Head of caudate nucleus (tissue), 42 donors: ENCODE results near the gene CDK5R1.
A peak's percentile ranks its signal among the peaks of the same experiment; 100 is the strongest.
"Not testable (repeated sequence)": the region's sequence is repeated elsewhere in the genome, so short reads cannot be mapped to it uniquely, and the experiment has no call there.

Experiments
- DNase-seq, 42 donors: peaks; one replicate each; pipeline versions ENCODE4 v3.0.0 to v3.0.0-alpha.2; 2020 to 2021; ENCODE audit warnings: mixed read lengths in 7 of 42
- intact Hi-C: fragments of 100-400 bp; cut with DNase I; formaldehyde crosslinking; loops from one replicate; pipeline ENCODE4 v1.15.0; 2022

Gene CDK5R1

GRCh38 chr17:32486701-32487472 is at the start of gene CDK5R1:
TSS of gene CDK5R1 (plus strand) at chr17:32486993. CDS start at chr17:32487621, 628 bp downstream.
- DNase-seq: peak in 38 of 42 donors; percentile 46 to 86 (median 74)
- intact Hi-C loops: loop anchor here (2.0 to 10.0 kb wide), 3 partner anchors 140 to 390 kb away; partner anchors contain the start of gene MYO1D

GRCh38 chr17:32440722-32441121 is 46.1 kb upstream of the CDK5R1 start:
- intact Hi-C loops: loop anchor here (10.0 kb wide), 2 partner anchors 86 to 186 kb away; partner anchors contain the start of gene ZNF207
- DNase-seq: no peak

- intact Hi-C loops: loop anchor here (10.0 kb wide), 2 partner anchors 87 to 187 kb away; partner anchors contain the start of gene ZNF207
- no peak for DNase-seq
These were observed 44.9 kb upstream of the CDK5R1 start for GRCh38 chr17:32441886-32442285.

DNA sequence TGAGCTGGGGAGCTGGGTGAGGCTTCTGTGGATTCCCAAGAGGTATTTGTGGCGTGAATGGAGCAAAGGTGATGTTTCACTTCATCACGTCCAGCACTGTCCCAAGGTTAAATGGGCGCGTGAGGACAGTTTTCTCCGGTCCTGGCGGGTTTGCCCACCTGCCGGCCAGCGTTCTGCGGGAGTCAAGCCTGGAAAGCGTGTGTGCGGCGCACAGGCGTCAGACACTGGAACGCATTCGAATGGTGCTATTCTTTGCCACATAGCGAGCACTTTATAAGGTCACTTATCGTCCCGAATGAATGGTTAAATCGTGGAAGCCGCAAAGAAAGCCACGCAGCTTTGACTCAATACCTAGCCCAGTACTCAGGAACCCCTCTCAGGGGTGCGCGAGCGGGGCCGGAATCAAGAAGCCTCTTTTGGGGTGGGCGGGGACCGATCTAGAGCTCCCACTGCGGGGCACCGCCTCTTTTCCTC is 42.9 kb upstream of the CDK5R1 start:
- intact Hi-C loops: loop anchor here (10.0 kb wide), 2 partner anchors 89 to 189 kb away; partner anchors contain the start of gene ZNF207
- peak in 4 of 42 donors; percentile 3 to 15 (median 10) for DNase-seq

DNA sequence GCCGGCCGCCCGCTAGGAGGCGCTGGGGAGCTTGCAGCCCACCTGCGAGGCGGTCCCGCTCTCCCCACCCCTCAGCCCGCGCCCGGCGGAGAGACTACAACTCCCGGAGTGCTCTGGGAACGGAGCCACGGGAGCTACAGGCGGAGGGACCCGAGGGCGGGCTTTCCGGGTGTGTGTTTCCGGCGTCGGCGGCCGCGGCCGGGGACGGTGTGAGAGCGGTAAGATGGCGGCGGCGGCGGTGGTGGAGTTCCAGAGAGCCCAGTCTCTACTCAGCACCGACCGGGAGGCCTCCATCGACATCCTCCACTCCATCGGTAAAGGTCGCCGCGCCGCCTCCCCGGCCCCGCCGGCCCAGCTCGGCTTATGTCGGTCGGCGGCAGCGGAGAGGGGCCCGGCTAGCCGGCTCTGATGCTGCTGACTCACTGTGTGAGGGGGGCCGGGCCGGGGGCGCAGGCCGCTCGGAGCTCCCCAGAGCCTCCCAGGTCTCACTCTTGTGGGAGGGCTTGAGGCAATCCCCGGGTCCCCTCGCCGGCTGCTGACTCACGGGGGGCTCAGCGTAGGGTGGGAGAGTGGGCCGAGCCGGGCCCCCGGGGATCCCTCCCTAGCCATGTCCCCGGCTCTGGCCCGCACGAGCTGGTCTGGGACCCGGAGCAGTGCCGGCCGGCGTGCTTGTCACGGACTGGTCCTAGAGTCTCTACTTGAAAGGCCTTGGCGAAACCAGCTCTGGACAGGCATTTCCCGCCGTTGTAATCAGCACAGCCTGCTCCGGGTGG is 42.3 kb upstream of the CDK5R1 start, which contains the start of gene PSMD11:
Gene PSMD11 (plus strand): TSS at position 210 of the 773 bp plus-strand sequence. CDS start 14 bp downstream, at position 224.
- intact Hi-C loops: loop anchor here (10.0 kb wide), 2 partner anchors 90 to 190 kb away; partner anchors contain the start of gene ZNF207
- DNase-seq: peak; percentile 93 to 99 (median 98)

- intact Hi-C loops: loop anchor here (10.0 kb wide), 2 partner anchors 90 to 190 kb away; partner anchors contain the start of gene ZNF207
- peak in 29 of 42 donors; percentile 13 to 71 (median 43) for DNase-seq
These were observed 41.7 kb upstream of the CDK5R1 start for GRCh38 chr17:32445074-32445415.

DNA sequence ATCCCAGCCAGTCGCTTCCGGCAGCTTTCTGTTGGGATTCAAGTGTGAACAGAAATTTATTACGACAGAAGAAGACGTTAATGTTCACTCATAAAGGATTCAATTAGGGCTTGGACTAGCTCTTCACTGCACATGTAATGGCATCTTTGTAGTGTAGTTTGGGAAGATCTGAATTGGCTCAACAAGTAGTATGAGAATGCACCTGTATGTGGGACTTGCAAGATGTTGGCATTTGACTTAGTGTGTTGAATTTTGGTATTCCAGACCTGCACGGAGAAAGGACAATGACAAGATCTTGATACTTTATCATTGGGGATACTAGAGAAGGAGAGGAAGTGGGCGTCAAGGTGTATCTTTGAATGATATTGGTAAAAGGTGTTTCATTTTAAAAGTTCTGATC is 41.3 kb upstream of the CDK5R1 start:
- intact Hi-C loops: loop anchor here (10.0 kb wide), 2 partner anchors 91 to 191 kb away; partner anchors contain the start of gene ZNF207
- DNase-seq: no peak

- intact Hi-C loops: loop anchor here (10.0 kb wide), 2 partner anchors 91 to 191 kb away; partner anchors contain the start of gene ZNF207
- no peak for DNase-seq
These were observed 40.8 kb upstream of the CDK5R1 start for GRCh38 chr17:32445971-32446370.

- intact Hi-C loops: loop anchor here (10.0 kb wide), 2 partner anchors 92 to 192 kb away; partner anchors contain the start of gene ZNF207
- no peak for DNase-seq
These were observed 39.8 kb upstream of the CDK5R1 start for GRCh38 chr17:32446949-32447348.

- intact Hi-C loops: loop anchor here (10.0 kb wide), 2 partner anchors 95 to 195 kb away; partner anchors contain the start of gene ZNF207
- DNase-seq: no peak
These were observed 36.8 kb upstream of the CDK5R1 start for GRCh38 chr17:32449963-32450362.

GRCh38 chr17:32450379-32450778 is 36.4 kb upstream of the CDK5R1 start:
- DNase-seq, intact Hi-C loops: not testable (repeated sequence)

- DNase-seq: no peak
These were observed 34.9 kb upstream of the CDK5R1 start for GRCh38 chr17:32451879-32452278.

GRCh38 chr17:32452281-32452680 is 34.5 kb upstream of the CDK5R1 start:
- no peak for DNase-seq
- intact Hi-C loops: no loop called here

More at GRCh38 chr17:32451879-32452278, 34.9 kb upstream of the CDK5R1 start:
- intact Hi-C loops: no loop called here

- intact Hi-C loops: no loop called here
- no peak for DNase-seq
These were observed 33.4 kb upstream of the CDK5R1 start for GRCh38 chr17:32453370-32453769.

DNA sequence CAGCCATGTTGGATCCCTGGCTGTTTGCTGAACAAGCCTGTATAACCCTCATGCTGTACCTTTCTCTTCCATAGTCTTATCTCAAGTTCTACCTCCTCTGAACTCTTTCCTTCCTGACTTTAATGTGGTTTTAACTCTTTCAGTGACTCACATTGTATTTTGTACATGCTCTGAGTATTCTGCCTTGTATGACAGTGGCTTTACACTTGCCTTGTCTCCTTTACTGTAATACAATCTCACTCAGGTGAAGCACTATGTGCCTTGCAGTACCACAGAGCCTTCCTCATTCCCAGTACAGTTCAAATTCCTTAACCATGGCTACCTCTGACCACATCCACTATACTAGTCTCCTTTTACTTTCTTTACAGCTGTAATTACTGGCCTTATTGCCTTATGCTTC is 28.4 kb upstream of the CDK5R1 start:
- intact Hi-C loops: no loop called here
- no peak for DNase-seq

DNA sequence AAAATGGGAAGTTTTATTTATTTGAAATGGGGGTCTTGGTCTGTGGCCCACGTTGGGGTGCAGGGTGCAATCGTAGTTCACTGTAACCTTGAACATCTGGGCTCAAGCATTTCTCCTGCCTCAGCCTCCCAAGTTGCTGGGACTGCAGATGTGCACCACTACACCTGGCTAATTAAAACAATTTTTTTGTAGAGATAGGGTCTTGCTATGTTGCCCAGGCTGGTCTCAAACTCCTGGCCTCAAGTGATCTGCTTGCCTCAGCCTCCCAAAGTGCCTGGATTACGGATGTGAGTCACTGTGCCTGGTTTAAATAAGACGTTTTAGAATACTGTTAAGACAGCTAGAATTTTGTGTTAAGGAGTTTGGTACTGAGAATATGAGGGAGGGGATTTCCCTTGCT is 26.7 kb upstream of the CDK5R1 start:
- intact Hi-C loops: no loop called here
- DNase-seq: no peak

DNA sequence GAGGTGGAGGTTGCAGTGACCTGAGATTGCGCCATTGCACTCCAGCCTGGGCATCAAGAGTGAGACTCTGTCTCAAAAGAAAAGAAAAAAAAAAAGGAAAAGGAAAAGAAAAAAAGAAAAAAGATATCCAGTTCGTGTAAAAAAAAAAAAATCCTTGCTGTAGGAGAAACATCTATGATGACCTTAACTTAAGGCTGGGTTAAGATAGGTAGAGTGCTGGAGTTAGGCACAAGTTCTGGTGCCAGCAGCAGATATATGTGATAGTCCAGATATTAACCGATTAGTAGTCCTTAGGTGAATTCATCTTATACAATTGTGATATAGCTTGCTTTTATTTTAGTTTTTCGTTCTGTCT is 25.3 kb upstream of the CDK5R1 start:
- DNase-seq: no peak
- intact Hi-C loops: no loop called here

DNA sequence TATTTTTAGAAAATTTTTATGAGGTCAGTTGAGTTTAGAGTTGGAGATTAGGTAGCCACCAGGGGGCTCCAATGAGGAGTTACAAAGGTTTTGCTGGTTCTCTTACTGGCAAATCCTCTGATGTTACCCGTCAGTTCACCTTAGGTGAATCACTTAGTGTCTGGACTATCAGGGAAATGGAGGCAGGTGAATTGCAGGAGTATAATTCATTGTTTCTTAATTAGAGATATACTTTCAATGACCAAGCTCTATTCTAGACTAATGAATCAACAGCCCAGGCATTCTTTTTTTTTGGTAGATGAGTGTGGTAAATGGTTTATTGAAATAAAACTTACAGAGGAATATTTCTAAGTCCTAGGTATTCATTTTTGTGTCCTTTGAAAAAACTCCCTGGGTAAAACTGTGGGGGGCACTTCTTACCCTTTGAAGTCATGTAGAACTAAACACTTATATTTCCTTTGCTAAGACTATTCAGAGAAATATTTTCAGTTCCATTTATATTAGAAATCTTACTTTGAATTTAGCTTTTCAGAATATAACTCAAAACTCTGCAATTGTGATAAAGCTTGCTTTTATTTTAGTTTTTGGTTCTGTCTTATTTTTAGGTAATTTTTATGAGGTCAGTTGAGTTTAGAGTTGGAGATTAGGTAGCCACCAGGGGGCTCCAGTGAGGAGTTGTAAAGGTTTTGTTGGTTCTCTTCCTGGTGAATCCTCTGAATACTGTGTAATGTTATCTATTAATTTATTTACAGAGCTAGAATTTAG is 24.8 kb upstream of the CDK5R1 start:
- intact Hi-C loops: no loop called here

DNA sequence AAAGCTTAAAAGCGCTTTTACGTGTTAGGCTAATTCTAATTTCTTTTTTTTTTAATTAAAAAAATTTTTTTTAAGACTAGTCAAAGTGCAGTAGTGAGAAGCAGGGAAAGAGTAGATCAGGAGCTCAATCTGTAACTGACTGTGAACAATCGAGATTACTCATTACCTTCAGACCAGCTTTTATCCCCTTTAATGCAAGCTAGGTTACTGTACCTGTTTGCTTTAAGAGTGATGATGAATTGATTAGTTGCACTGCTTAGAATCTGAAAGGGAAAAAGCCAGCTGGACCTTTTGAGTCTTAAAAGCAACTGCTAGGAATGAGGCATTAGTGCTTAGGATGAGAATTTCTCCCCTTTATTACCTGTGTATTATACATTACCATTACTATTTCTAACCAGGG is 23.5 kb upstream of the CDK5R1 start:
- no peak for DNase-seq
- intact Hi-C loops: no loop called here

More for the DNA sequence above, 24.8 kb upstream of the CDK5R1 start:
- peak in 32 of 42 donors; percentile 25 to 84 (median 60) for DNase-seq
